Measurements from ENCODE around the gene KCP.

DNA sequence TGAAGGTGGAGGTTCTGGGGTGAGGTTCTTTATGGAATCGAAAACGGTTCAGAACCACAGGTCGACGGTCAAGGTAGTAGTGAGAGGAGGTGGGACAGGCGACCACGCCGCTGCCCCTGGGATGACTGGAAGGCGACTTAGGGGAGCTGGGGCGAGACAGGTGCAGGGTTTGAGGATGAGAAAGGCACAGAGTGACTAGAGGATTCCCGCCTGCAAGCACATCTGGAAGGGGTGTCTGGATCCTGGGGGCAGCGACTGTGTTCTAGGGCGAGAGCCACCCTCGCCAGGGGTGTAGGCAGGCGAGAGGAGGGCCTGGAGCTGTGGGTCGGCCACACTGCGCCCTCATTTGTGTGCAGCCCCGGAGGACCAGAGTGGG lies 26.8 kb upstream of the KCP start:
- TF ChIP-seq, protein P1, sequence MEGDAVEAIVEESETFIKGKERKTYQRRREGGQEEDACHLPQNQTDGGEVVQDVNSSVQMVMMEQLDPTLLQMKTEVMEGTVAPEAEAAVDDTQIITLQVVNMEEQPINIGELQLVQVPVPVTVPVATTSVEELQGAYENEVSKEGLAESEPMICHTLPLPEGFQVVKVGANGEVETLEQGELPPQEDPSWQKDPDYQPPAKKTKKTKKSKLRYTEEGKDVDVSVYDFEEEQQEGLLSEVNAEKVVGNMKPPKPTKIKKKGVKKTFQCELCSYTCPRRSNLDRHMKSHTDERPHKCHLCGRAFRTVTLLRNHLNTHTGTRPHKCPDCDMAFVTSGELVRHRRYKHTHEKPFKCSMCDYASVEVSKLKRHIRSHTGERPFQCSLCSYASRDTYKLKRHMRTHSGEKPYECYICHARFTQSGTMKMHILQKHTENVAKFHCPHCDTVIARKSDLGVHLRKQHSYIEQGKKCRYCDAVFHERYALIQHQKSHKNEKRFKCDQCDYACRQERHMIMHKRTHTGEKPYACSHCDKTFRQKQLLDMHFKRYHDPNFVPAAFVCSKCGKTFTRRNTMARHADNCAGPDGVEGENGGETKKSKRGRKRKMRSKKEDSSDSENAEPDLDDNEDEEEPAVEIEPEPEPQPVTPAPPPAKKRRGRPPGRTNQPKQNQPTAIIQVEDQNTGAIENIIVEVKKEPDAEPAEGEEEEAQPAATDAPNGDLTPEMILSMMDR (IDR thresholded peaks at IDR 0.05) = no peak
- TF ChIP-seq, protein P2, sequence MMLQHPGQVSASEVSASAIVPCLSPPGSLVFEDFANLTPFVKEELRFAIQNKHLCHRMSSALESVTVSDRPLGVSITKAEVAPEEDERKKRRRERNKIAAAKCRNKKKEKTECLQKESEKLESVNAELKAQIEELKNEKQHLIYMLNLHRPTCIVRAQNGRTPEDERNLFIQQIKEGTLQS (CRISPR knock-in tag; conservative IDR thresholded peaks at IDR 0.05) = no peak
- TF ChIP-seq ZNF425 (CRISPR knock-in tag; conservative IDR thresholded peaks at IDR 0.05) = no peak
- TF ChIP-seq, protein P3, sequence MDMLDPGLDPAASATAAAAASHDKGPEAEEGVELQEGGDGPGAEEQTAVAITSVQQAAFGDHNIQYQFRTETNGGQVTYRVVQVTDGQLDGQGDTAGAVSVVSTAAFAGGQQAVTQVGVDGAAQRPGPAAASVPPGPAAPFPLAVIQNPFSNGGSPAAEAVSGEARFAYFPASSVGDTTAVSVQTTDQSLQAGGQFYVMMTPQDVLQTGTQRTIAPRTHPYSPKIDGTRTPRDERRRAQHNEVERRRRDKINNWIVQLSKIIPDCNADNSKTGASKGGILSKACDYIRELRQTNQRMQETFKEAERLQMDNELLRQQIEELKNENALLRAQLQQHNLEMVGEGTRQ (CRISPR knock-in tag; IDR thresholded peaks at IDR 0.05) = no peak
